AG09309 (cell line): ENCODE data around the gene PADI2.

Experiments used
- DNase-seq: peaks from one replicate; pipeline ENCODE4 v3.0.0-alpha.2; 2010; ENCODE audit warnings: low read depth
- H3K4me3 ChIP-seq: 2 replicates; pipeline ENCODE4 v1.5.1; 2011; ENCODE audit warnings: mild to moderate bottlenecking, low read depth, low read length, moderate library complexity; ENCODE audit not compliant: control insufficient read depth
- CTCF ChIP-seq: IDR thresholded peaks from 2 replicates; pipeline ENCODE4 v1.5.1; 2011; ENCODE audit warnings: mild to moderate bottlenecking, low read depth, low read length, inconsistent platforms; ENCODE audit not compliant: insufficient read depth, control insufficient read depth; ENCODE audit errors: missing control alignments

Gene PADI2

GRCh38 chr1:17081439-17081838 is 37.8 kb downstream of the PADI2 start:
- H3K4me3 ChIP-seq = no peak overlapping the region
- TF ChIP-seq CTCF = no peak
- DNase-seq = no peak

- DNase-seq = no peak
- H3K4me3 ChIP-seq = no peak overlapping the region
- TF ChIP-seq CTCF = no peak
Observed at GRCh38 chr1:17080880-17081279, 38.4 kb downstream of the PADI2 start.

- H3K4me3 ChIP-seq = no peak overlapping the region
- no peak for DNase-seq
- TF ChIP-seq CTCF = no peak
Observed at GRCh38 chr1:17080085-17080759, 39.0 kb downstream of the PADI2 start.

GRCh38 chr1:17078991-17079868 is 40.0 kb downstream of the PADI2 start:
- TF ChIP-seq CTCF = no peak
- no peak for DNase-seq
- no peak overlapping the region for H3K4me3 ChIP-seq

- DNase-seq = no peak
- TF ChIP-seq CTCF = peak; percentile 54
- H3K4me3 ChIP-seq = no peak overlapping the region
Observed at GRCh38 chr1:17075470-17076255, 43.6 kb downstream of the PADI2 start.

GRCh38 chr1:17071794-17072193 is 47.5 kb downstream of the PADI2 start:
- DNase-seq = no peak
- TF ChIP-seq CTCF = no peak
- no peak overlapping the region for H3K4me3 ChIP-seq
